Measurements from ENCODE around the gene PRKAG2.
"Not testable (repeated sequence)": the region's sequence is repeated elsewhere in the genome, so short reads cannot be mapped to it uniquely, and the experiment has no call there.

Gene PRKAG2

GRCh38 chr7:151590071-151590849, 286.7 kb downstream of the PRKAG2 start:
- no peak for DNase-seq (ENCODE audit: low spot score)

GRCh38 chr7:151588982-151589381, 287.9 kb downstream of the PRKAG2 start:
- DNase-seq (ENCODE audit: low spot score), result no peak

GRCh38 chr7:151586531-151587260, 290.2 kb downstream of the PRKAG2 start:
- no peak for DNase-seq (ENCODE audit: low spot score)

- no peak for DNase-seq (ENCODE audit: low spot score)
Measured at GRCh38 chr7:151585744-151586393, 291.0 kb downstream of the PRKAG2 start.

GRCh38 chr7:151581741-151582140, 295.2 kb downstream of the PRKAG2 start:
- no peak for DNase-seq (ENCODE audit: low spot score)

GRCh38 chr7:151579644-151580043, 297.3 kb downstream of the PRKAG2 start:
- no peak for DNase-seq (ENCODE audit: low spot score)

GRCh38 chr7:151575410-151575809, 301.5 kb downstream of the PRKAG2 start:
- no peak for DNase-seq (ENCODE audit: low spot score)

- DNase-seq (ENCODE audit: low spot score), result not testable (repeated sequence)
Measured at GRCh38 chr7:151573046-151573445, 303.9 kb downstream of the PRKAG2 start.

- peak; percentile 8 for DNase-seq (ENCODE audit: low spot score)
Measured at GRCh38 chr7:151572136-151572535, 304.8 kb downstream of the PRKAG2 start.

- DNase-seq (ENCODE audit: low spot score), result no peak
Measured at GRCh38 chr7:151571471-151571870, 305.4 kb downstream of the PRKAG2 start.

- peak; percentile 4 for DNase-seq (ENCODE audit: low spot score)
Measured at GRCh38 chr7:151570366-151570915, 306.5 kb downstream of the PRKAG2 start.

GRCh38 chr7:151568956-151569940, 307.7 kb downstream of the PRKAG2 start:
- DNase-seq (ENCODE audit: low spot score), result no peak

GRCh38 chr7:151566897-151567320, 310.0 kb downstream of the PRKAG2 start:
- no peak for DNase-seq (ENCODE audit: low spot score)

GRCh38 chr7:151565541-151565940, 311.4 kb downstream of the PRKAG2 start:
- DNase-seq (ENCODE audit: low spot score), result peak; percentile 91

- no peak for DNase-seq (ENCODE audit: low spot score)
Measured at GRCh38 chr7:151560243-151560642, 316.7 kb downstream of the PRKAG2 start.

GRCh38 chr7:151559557-151560183, 317.2 kb downstream of the PRKAG2 start:
- DNase-seq (ENCODE audit: low spot score), result no peak

- DNase-seq (ENCODE audit: low spot score), result no peak
Measured at GRCh38 chr7:151558575-151558974, 318.3 kb downstream of the PRKAG2 start.

GRCh38 chr7:151556592-151556991, 320.3 kb downstream of the PRKAG2 start:
- DNase-seq (ENCODE audit: low spot score), result no peak

GRCh38 chr7:151553356-151553755, 323.6 kb downstream of the PRKAG2 start:
- DNase-seq (ENCODE audit: low spot score), result no peak

- DNase-seq (ENCODE audit: low spot score), result peak; percentile 30
Measured at GRCh38 chr7:151552352-151553028, 324.4 kb downstream of the PRKAG2 start.
